Fibroblast of skin of abdomen (primary cell): ENCODE results near the gene HDGFL3.
"Not testable (repeated sequence)": the region's sequence is repeated elsewhere in the genome, so short reads cannot be mapped to it uniquely, and the experiment has no call there.

Experiments
- DNase-seq: peaks from one replicate; pipeline ENCODE4 v3.0.0-alpha.2; 2013

Gene HDGFL3

GRCh38 chr15:83098079-83098478 lies 109.5 kb downstream of the HDGFL3 start:
- DNase-seq: no peak

GRCh38 chr15:83094583-83094982 lies 113.0 kb downstream of the HDGFL3 start:
- no peak for DNase-seq

- no peak for DNase-seq
Observed at GRCh38 chr15:83092309-83092976, 115.2 kb downstream of the HDGFL3 start.

DNA sequence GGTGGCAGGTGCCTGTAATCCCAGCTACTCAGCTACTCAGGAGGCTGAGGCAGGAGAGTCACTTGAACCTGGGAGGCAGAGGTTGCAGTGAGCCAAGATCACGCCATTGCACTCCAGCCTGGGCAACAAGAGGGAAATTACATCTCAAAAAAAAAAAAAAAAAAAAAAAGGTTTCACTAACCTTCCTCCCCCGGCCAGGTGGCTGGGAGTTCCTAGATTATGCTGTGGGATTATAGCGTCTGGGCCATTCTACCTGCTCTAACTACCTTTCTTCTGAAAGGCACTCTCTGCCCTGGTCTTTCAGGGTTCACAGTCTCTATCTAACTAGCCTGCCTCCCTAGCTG lies 115.7 kb downstream of the HDGFL3 start:
- not testable (repeated sequence) for DNase-seq

GRCh38 chr15:83090465-83090864 lies 117.2 kb downstream of the HDGFL3 start:
- no peak for DNase-seq

- no peak for DNase-seq
Observed at GRCh38 chr15:83088876-83089275, 118.7 kb downstream of the HDGFL3 start.

- no peak for DNase-seq
Observed at GRCh38 chr15:83087576-83087975, 120.0 kb downstream of the HDGFL3 start.

DNA sequence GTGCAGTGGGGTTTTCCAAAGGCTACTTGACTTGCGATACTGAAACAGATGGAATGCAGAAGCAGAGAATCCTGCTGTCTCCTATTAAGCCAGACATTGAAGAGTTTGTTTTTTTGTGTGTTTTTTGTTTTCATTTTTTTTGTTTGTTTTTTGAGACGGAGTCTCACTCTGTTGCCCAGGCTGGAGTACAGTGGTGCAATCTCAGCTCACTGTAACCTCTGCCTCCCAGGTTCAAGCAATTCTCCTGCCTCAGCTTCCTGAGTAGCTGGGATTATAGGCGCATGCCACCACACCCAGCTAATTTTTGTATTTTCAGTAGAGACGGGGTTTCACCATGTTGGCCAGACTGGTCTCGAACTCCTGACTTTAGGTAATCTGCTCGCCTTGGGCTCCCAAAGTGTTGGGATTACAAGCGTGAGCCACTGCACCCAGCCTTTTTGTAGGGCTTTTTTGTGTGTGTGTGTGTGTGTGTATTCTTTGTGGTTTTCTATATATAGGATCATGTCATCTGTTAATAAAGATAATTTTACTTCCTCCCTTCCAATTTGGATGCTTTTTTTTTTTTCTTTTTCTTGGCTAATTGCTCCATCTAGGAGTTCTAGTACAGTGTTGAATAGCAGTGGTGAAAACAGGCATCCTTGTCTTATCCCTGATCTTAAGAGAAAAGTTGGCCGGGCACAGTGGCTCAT lies 121.6 kb downstream of the HDGFL3 start:
- not testable (repeated sequence) for DNase-seq

DNA sequence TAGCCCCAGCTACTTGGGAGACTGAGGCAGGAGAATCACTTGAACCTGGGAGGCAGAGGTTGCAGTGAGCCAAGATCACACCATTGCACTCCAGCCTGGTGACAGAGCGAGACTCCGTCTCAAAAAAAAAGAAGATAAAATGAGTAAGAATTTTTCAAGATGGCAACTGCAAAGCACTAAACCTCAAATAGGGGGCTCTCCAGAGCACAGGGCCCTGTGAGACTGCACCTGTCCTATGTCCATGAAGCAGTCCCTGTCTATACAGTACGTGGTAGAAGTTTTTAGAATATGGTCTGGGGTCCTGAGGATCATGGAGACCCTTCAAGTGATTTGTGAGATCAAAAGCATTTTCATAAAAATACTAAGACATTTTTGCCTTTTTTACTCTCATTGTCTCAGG lies 122.2 kb downstream of the HDGFL3 start:
- DNase-seq: not testable (repeated sequence)

DNA sequence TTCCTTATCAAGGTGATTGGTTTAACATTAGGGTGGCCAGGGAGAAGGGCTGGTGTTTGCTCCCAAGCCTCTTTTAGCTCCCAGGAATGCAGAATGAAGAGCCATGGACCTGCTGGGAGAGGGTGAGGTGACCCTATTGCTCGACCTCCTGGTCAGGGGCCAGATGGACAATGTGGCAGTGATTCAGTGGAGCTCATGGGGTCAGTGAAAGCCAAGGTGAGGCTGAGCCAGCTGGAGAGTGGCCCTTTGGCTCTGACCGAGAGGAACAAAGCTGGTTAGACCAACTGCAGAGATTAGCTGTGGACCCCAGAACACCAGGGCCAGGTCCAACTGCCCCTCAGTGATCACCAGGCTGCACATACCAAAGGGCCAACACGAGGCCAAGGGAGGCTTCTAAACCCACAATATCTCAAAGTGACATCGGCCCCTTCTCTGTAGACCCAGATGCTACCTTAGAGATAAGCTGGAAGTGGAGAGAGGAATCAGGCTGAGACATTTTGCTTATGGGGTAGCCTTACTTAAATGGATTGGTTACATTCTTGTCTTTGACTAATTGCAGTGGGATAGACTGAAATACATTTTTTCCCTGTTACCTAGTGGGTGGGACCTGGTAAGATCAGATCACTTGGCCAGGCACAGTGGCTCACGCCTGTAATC lies 124.8 kb downstream of the HDGFL3 start:
- DNase-seq: no peak

DNA sequence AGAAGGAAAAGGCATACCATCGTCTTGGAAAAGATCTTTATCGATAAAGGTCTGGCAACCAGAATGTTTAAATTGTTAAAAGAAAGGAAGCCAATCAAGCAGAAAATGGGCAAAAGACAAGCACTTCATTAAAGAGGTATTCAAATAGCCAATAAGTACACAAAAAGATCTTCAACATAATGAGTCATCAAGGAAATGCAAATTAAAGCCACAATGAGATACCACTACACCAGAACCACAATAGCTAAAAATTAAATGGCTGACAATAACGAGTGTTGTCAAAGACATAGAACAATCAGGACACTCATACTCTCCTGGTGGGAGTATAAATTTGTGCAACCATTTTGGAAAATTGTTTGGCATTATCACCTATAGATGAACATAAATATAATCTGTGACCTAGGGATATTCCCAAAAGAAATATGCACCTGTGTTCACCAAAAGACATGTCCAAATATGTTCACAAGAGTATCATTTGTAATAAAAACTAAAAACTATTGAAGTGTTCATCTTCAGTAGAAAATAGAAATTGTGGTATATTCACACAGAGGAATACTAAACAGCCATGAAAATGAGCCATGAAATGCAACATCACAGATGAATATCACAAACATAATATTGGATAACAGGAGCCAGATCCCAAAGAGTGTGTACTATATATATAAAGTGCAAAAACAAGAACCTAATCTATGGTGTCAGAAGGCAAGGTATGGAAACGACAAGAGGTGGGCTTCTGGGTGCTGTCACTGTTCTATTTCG lies 126.2 kb downstream of the HDGFL3 start:
- no peak for DNase-seq

DNA sequence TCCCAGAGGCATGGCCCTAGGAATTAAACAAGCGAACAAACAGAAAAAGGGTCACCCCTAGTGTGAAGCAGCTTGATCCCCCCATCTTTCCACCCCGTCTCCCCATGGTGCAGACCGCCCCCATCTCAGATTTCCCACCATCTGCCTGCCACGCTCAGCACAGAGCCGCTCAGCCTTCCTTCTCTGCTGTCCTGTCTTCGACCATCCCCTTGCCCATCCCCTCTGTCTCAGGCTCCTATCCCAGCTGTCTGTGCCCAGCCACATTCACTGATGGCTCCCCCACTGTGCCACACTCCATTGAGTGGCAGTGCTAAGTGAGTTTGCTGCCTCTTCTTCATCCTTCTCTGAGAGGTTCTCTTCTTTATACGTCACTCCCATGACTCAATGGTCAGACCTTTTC lies 128.9 kb downstream of the HDGFL3 start:
- no peak for DNase-seq
